Keratinocyte (primary cell): ENCODE data around the gene KCNJ15.

Experiments used
- CTCF ChIP-seq, 3 experiments: IDR thresholded peaks in 1 of 3; conservative IDR thresholded peaks in 1 of 3; optimal IDR thresholded peaks in 1 of 3; 2 replicates in 2 of 3; 3 replicates in 1 of 3; pipeline versions ENCODE3 to v1.5.1; 2011; ENCODE audit warnings: low read length in 3 of 3, mild to moderate bottlenecking in 3 of 3, moderate library complexity in 2 of 3, control low read depth in 1 of 3, inconsistent platforms in 1 of 3; ENCODE audit not compliant: insufficient read depth in 2 of 3; ENCODE audit errors: extremely low read depth in 1 of 3
- EZH2 ChIP-seq: IDR thresholded peaks from one replicate; pipeline ENCODE4 v1.6.1; 2012; ENCODE audit warnings: inconsistent platforms, mild to moderate bottlenecking, low read length, moderate library complexity

- TF ChIP-seq CTCF (optimal IDR thresholded peaks at IDR 0.05 in 1 of 3, IDR thresholded peaks at IDR 0.05 in 1 of 3, conservative IDR thresholded peaks at IDR 0.05 in 1 of 3; ENCODE audit: extremely low read depth in 1 of 3, insufficient read depth in 2 of 3, low read length in 3 of 3) (no peak), EZH2 (no peak)
Measured at GRCh38 chr21:38289705-38290485, 33.1 kb downstream of the KCNJ15 start.
